Activated CD4-positive, alpha-beta T cell treated with anti-CD3 and anti-CD28 coated beads, Interleukin-2, Interleukin-4, amounts not matched to agents 100 ng/mL and 50 ng/mL, durations not matched to agents 16 hours and 8 hours (primary cell): ENCODE results near the gene GLIS1.

ENCODE experiments used
- DNase-seq: peaks from one replicate; pipeline ENCODE4 v3.0.0-alpha.2; 2020; ENCODE audit warnings: low spot score

The GLIS1 gene

GRCh38 chr1:53593758-53594380 is 145.1 kb downstream of the GLIS1 start:
- DNase-seq: no peak

- no peak for DNase-seq
Observed at GRCh38 chr1:53592985-53593757, 145.8 kb downstream of the GLIS1 start.

- DNase-seq: no peak
Observed at GRCh38 chr1:53592521-53592982, 146.4 kb downstream of the GLIS1 start.

- no peak for DNase-seq
Observed at GRCh38 chr1:53591924-53592323, 147.0 kb downstream of the GLIS1 start.

GRCh38 chr1:53590531-53591515 is 148.1 kb downstream of the GLIS1 start:
- no peak for DNase-seq

GRCh38 chr1:53590104-53590503 is 148.9 kb downstream of the GLIS1 start:
- DNase-seq: no peak

- no peak for DNase-seq
Observed at GRCh38 chr1:53589043-53589887, 149.7 kb downstream of the GLIS1 start.

GRCh38 chr1:53588053-53588779 is 150.7 kb downstream of the GLIS1 start:
- DNase-seq: no peak

GRCh38 chr1:53587252-53587988 is 151.5 kb downstream of the GLIS1 start:
- DNase-seq: no peak

GRCh38 chr1:53586765-53587164 is 152.2 kb downstream of the GLIS1 start:
- DNase-seq: no peak

GRCh38 chr1:53585565-53585964 is 153.4 kb downstream of the GLIS1 start:
- no peak for DNase-seq

GRCh38 chr1:53585129-53585528 is 153.8 kb downstream of the GLIS1 start:
- peak; percentile 44 for DNase-seq

GRCh38 chr1:53584777-53585107 is 154.2 kb downstream of the GLIS1 start:
- DNase-seq: no peak

GRCh38 chr1:53583868-53584776 is 154.8 kb downstream of the GLIS1 start:
- DNase-seq: no peak

GRCh38 chr1:53583021-53583867 is 155.7 kb downstream of the GLIS1 start:
- DNase-seq: no peak

- no peak for DNase-seq
Observed at GRCh38 chr1:53582211-53583020, 156.5 kb downstream of the GLIS1 start.

- no peak for DNase-seq
Observed at GRCh38 chr1:53581476-53581875, 157.5 kb downstream of the GLIS1 start.
